Skeletal muscle satellite cell (primary cell): Measurements from ENCODE around the gene CDHR2.

Source experiments
- H3K27me3 ChIP-seq: 2 replicates; pipeline ENCODE4 v1.7.0; 2013; ENCODE audit warnings: low read length; ENCODE audit not compliant: control insufficient read depth, insufficient read depth
- H3K36me3 ChIP-seq: 2 replicates; pipeline ENCODE4 v1.7.0; 2013; ENCODE audit warnings: mild to moderate bottlenecking, control low read depth, low read length; ENCODE audit not compliant: insufficient read depth
- H3K4me1 ChIP-seq: 2 replicates; pipeline ENCODE4 v1.7.0; 2013; ENCODE audit warnings: low read length; ENCODE audit not compliant: control insufficient read depth, insufficient read depth
- H3K4me2 ChIP-seq: 2 replicates; pipeline ENCODE4 v1.7.0; 2013; ENCODE audit warnings: mild to moderate bottlenecking, low read length
- H3K4me3 ChIP-seq: 2 replicates; pipeline ENCODE4 v1.7.0; 2013; ENCODE audit warnings: low read length
- H3K9ac ChIP-seq: 2 replicates; pipeline ENCODE4 v1.7.0; 2013; ENCODE audit warnings: mild to moderate bottlenecking, low read depth, low read length, moderate library complexity
- H3K9me3 ChIP-seq: replicated peaks from 2 replicates; pipeline ENCODE4 v1.7.0; 2013; ENCODE audit warnings: mild to moderate bottlenecking, control low read depth, low read length

The CDHR2 gene

GRCh38 chr5:176536132-176536901 is 12.8 kb upstream of the CDHR2 start:
- H3K9me3 ChIP-seq = no peaks in the 10 kb centered on the region
- H3K9ac ChIP-seq = peak overlapping the region; percentile 92
- H3K4me2 ChIP-seq = peak overlapping the region; percentile 98
- peak overlapping the region; percentile 95 for H3K4me3 ChIP-seq
- peaks cover 6% of the 10 kb centered on the region for H3K36me3 ChIP-seq
- H3K4me1 ChIP-seq = peaks cover 34% of the 10 kb centered on the region
- no peaks in the 10 kb centered on the region for H3K27me3 ChIP-seq

DNA sequence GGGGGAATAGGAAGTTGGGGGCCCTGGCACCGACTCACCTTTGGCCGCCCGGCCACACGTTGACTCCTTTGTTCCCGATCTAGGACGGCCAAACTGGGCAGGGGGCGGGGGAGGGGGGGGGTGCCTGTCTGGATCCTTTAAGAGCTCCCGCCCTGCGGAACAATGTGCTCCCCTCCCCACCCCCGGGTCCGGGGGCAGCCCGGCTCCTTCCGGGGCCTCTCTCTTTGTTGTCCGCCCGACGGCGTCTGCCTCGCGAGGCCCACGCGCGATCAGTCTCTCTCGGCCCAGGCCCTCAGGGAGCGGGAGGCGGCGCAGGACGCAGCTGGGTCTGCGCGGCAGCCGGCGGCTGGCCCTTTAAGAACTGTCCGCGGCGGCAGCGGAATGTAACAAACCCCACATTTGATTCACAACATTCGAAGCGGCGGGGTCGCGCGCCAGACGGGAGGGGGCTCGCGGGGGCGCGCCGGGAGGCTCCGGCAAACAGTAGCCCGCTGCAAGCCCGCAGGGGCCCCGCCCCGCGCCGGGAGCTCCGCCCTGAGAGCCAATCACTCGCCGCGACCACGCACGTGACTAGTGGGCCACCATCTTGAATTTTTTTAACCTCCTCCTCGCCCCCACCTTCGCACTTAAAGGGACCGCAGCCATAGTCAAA is 12.1 kb upstream of the CDHR2 start, which contains the start of gene RNF44:
RNF44 (minus strand) TSS at position 501 of the 652 bp plus-strand sequence. CDS start 4,930 bp downstream, outside the sequence.
- H3K36me3 ChIP-seq = no peaks in the 10 kb centered on the region
- H3K9me3 ChIP-seq = no peaks in the 10 kb centered on the region
- H3K27me3 ChIP-seq = no peaks in the 10 kb centered on the region
- H3K4me1 ChIP-seq = peaks cover 36% of the 10 kb centered on the region
- peak within 1 kb of the TSS; percentile 95 for H3K4me3 ChIP-seq
- peak within 1 kb of the TSS; percentile 98 for H3K4me2 ChIP-seq
- H3K9ac ChIP-seq = peak within 1 kb of the TSS; percentile 92

DNA sequence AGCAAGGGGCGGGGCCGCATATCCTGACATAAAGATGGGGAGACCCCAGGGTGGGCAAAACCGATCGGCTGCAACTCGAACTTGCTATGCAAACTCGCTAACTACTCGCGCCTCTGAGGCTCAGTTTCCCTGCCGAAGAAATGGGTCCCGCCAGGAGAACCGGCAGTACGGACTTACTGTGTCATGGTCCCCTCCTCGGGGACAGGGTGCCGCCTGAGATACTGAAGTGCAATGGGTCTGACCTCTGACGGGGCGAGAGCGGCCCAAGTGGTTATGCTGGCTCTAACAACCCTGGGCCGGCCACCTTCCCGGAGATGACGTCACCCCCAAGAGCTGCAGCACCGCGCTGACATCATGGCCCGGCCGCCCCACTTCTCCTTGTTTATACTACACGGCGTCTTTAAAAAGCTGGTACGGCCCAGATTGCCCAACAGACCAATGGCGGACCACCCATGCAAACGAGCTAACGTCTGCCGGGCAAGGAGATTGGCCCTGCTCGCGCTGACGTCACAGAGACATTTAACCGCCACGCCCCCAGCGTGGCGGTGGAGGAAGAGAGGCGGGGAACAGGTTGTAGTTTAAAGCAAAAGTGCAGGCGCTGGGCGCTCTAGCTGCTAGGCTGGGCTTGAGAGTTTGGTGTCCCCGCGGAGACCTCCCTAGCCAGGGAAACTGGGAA is 11.4 kb upstream of the CDHR2 start:
- Histone ChIP-seq H3K4me1 (peaks cover 43% of the 10 kb centered on the region), H3K27me3 (no peaks in the 10 kb centered on the region), H3K4me2 (peak overlapping the region; percentile 98), H3K36me3 (no peaks in the 10 kb centered on the region), H3K9ac (peak overlapping the region; percentile 92), H3K9me3 (no peaks in the 10 kb centered on the region), H3K4me3 (peak overlapping the region; percentile 95)

DNA sequence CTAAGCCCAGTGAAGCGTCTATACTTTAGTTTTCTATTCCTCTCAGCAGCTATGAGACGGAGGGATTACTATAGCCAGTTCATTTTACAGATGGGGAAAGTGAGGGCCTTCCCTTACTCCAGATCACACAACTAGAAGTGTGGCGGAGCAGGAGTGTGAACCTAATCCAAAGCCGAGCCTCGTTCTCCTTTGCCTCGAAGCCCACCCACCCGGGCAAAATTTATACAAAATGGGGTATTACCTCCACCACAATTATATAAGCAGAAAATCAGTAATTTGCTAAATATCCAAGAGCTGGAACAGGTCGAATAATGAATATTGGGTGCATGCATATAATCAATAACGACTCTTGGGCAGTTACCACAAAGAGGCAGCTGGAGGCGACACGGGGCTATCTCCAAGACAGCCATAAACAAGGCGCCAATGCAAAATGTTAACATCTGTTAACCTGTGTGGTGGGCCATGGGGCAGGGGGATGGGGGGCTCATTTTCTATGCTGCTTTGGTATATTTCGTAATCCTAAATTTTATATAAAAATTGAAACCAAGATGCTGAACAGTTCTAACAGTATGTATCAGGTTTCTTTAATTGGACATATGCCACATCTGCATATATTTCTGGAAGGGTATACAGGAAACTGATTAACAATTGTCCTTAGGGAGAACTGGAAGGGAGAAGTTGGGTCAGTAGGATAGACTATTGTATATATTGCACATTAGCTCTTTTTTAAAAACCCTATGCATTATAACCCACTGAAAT is 10.7 kb upstream of the CDHR2 start:
- Histone ChIP-seq H3K9ac (peak overlapping the region; percentile 54), H3K9me3 (no peaks in the 10 kb centered on the region), H3K4me1 (peaks cover 45% of the 10 kb centered on the region), H3K36me3 (no peaks in the 10 kb centered on the region), H3K27me3 (no peaks in the 10 kb centered on the region), H3K4me2 (peak overlapping the region; percentile 98), H3K4me3 (peak overlapping the region; percentile 95)

GRCh38 chr5:176538989-176539384 is 10.2 kb upstream of the CDHR2 start:
- Histone ChIP-seq H3K9ac (no peak overlapping the region), H3K4me2 (no peak overlapping the region), H3K36me3 (no peaks in the 10 kb centered on the region), H3K4me3 (no peak overlapping the region), H3K4me1 (peaks cover 47% of the 10 kb centered on the region), H3K9me3 (no peaks in the 10 kb centered on the region), H3K27me3 (no peaks in the 10 kb centered on the region)

DNA sequence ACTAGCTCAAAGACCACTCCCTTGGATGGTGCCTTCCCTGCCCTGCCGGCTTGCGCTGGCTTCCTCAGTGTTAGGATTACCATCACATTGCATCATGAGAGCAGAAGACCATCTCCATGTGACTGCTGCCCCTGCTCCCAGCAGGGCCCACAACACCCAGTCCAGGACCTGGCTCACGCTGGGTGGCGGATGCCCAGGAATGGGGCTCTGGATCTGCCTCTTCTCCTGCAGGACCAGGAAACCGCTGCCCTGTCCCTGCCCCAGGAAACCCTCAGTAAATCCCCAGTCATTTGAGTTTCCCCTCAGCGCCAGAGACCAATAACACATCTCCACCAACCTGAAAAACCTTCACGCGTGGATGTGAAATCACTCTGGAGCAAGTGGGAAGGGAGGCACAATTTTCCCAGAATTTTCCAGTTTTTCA is 8.7 kb upstream of the CDHR2 start:
- no peaks in the 10 kb centered on the region for H3K9me3 ChIP-seq
- no peak overlapping the region for H3K4me3 ChIP-seq
- H3K4me1 ChIP-seq = peaks cover 33% of the 10 kb centered on the region
- no peak overlapping the region for H3K9ac ChIP-seq
- no peaks in the 10 kb centered on the region for H3K36me3 ChIP-seq
- H3K27me3 ChIP-seq = no peaks in the 10 kb centered on the region
- no peak overlapping the region for H3K4me2 ChIP-seq

GRCh38 chr5:176540956-176541337 is 8.2 kb upstream of the CDHR2 start:
- Histone ChIP-seq H3K9ac (no peak overlapping the region), H3K27me3 (no peaks in the 10 kb centered on the region), H3K4me3 (no peak overlapping the region), H3K4me1 (peaks cover 28% of the 10 kb centered on the region), H3K36me3 (no peaks in the 10 kb centered on the region), H3K9me3 (no peaks in the 10 kb centered on the region), H3K4me2 (no peak overlapping the region)

DNA sequence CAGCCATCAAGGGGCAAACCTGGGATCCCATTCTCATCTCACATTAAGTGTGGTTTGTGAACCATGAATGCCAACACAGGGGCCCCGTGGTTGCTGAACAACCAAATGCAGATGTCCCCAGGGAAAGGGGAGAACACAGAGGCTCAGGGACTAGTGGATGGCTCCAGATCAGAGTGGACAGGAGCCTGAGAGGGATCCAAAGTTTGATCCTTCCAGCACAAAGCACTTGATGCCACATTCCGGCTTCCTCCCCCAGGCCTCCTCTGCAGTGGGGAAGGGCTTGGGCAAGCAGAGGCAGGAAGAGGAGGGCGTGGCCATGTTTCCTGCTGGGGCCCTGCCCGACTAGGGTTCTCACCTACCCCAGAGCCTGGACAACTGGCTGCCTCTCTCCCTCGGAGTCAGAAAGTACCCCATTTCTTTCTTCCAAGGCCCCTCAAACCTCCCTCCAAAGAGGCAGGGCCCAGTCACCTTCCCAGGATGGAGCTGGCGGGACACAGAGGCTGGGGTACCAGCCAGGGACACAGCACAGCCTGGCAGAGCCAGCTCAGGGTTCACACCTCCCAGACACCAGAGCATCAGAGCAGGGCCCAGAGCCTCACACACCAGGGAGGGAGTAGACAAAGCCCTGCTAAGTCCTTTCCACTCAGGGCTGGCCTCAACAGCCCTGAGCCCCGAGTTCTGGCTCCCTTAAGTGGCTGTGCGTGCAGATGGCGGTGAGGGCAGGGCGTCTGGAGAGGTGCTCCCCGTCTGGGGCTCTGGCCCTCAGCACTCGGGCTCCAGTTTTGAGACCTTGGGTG is 7.6 kb upstream of the CDHR2 start:
- H3K4me2 ChIP-seq = no peak overlapping the region
- H3K4me3 ChIP-seq = no peak overlapping the region
- H3K9me3 ChIP-seq = no peaks in the 10 kb centered on the region
- H3K36me3 ChIP-seq = no peaks in the 10 kb centered on the region
- peaks cover 27% of the 10 kb centered on the region for H3K4me1 ChIP-seq
- H3K27me3 ChIP-seq = no peaks in the 10 kb centered on the region
- H3K9ac ChIP-seq = no peak overlapping the region

- Histone ChIP-seq H3K9me3 (no peaks in the 10 kb centered on the region), H3K9ac (peak overlapping the region; percentile 75), H3K4me1 (peaks cover 27% of the 10 kb centered on the region), H3K4me3 (peak overlapping the region; percentile 72), H3K36me3 (no peaks in the 10 kb centered on the region), H3K4me2 (peak overlapping the region; percentile 86), H3K27me3 (no peaks in the 10 kb centered on the region)
Observed at GRCh38 chr5:176542135-176542595, 7.0 kb upstream of the CDHR2 start.

GRCh38 chr5:176542596-176543427 is 6.3 kb upstream of the CDHR2 start:
- Histone ChIP-seq H3K36me3 (no peaks in the 10 kb centered on the region), H3K4me2 (peak overlapping the region; percentile 86), H3K9me3 (no peaks in the 10 kb centered on the region), H3K4me3 (peak overlapping the region; percentile 72), H3K27me3 (no peaks in the 10 kb centered on the region), H3K4me1 (peaks cover 27% of the 10 kb centered on the region), H3K9ac (peak overlapping the region; percentile 75)
